Common myeloid progenitor, CD34-positive (primary cell): ENCODE measurements around the gene CD86.

Source experiments
- CTCF ChIA-PET: fragments of 350-600 bp; sonication (Branson Sonifier 250); formaldehyde crosslinking; loops from one replicate; lab custom pipeline; 2021; ENCODE audit warnings: antibody characterized with exemption; lab: Charles Lee
- POLR2A ChIA-PET: fragments of 350-600 bp; sonication (Branson Sonifier 250); formaldehyde crosslinking; loops from one replicate; lab custom pipeline; 2021; ENCODE audit warnings: antibody characterized with exemption; lab: Charles Lee
- DNase-seq, 3 donors: peaks; one replicate each; pipeline versions ENCODE4 v3.0.0 to v3.0.0-alpha.2; 2013
- H3K27ac ChIP-seq, 2 experiments: 1 replicate in 1 of 2; 2 replicates in 1 of 2; pipeline ENCODE4 v1.7.0; 2013; ENCODE audit warnings: inconsistent platforms in 2 of 2, low read length in 2 of 2, mild to moderate bottlenecking in 2 of 2, low read depth in 1 of 2, moderate library complexity in 1 of 2; ENCODE audit not compliant: severe bottlenecking in 2 of 2, insufficient read depth in 1 of 2, poor library complexity in 1 of 2
- H3K27me3 ChIP-seq, 5 experiments: replicated peaks in 2 of 5; 1 replicate in 3 of 5; 2 replicates in 2 of 5; pipeline versions ENCODE4 v1.6.1 to v1.7.0; 2013; ENCODE audit warnings: low read length in 4 of 5, mild to moderate bottlenecking in 2 of 5, moderate library complexity in 2 of 5, inconsistent platforms in 1 of 5; ENCODE audit not compliant: insufficient read depth in 5 of 5, control insufficient read depth in 4 of 5
- H3K36me3 ChIP-seq, 4 experiments: 1 replicate in 2 of 4; 2 replicates in 2 of 4; pipeline versions ENCODE4 v1.6.1 to v1.7.0; 2013; ENCODE audit warnings: low read length in 3 of 4, control low read depth in 1 of 4, mild to moderate bottlenecking in 1 of 4; ENCODE audit not compliant: control insufficient read depth in 4 of 4, insufficient read depth in 4 of 4
- H3K4me1 ChIP-seq, 4 experiments: 1 replicate in 3 of 4; 2 replicates in 1 of 4; pipeline versions ENCODE4 v1.6.1 to v1.7.1; 2013; ENCODE audit warnings: low read length in 3 of 4, mild to moderate bottlenecking in 3 of 4, control low read depth in 1 of 4, inconsistent platforms in 1 of 4, moderate library complexity in 1 of 4; ENCODE audit not compliant: control insufficient read depth in 4 of 4, insufficient read depth in 4 of 4; ENCODE audit errors: control extremely low read depth in 1 of 4
- H3K4me3 ChIP-seq, 7 experiments: 1 replicate in 4 of 7; 2 replicates in 3 of 7; pipeline versions ENCODE4 v1.5.1 to v1.7.0; 2013; ENCODE audit warnings: mild to moderate bottlenecking in 7 of 7, low read length in 6 of 7, moderate library complexity in 6 of 7, inconsistent platforms in 2 of 7, low read depth in 2 of 7, control low read depth in 1 of 7; ENCODE audit not compliant: insufficient read depth in 4 of 7, control insufficient read depth in 1 of 7; ENCODE audit errors: extremely low read depth in 1 of 7
- H3K9me3 ChIP-seq, 5 experiments: 1 replicate in 4 of 5; 2 replicates in 1 of 5; pipeline versions ENCODE4 v1.6.1 to v1.7.1; 2013; ENCODE audit warnings: low read length in 4 of 5, mild to moderate bottlenecking in 2 of 5, inconsistent platforms in 1 of 5, low read depth in 1 of 5, moderate library complexity in 1 of 5; ENCODE audit not compliant: control insufficient read depth in 4 of 5, insufficient read depth in 2 of 5; ENCODE audit errors: control extremely low read depth in 1 of 5
- WGBS: methylation state at CpG from one replicate; pipeline ENCODE4 v1.1.5; 2013; ENCODE audit not compliant: insufficient coverage; 5-methylcytosine and 5-hydroxymethylcytosine counted together

Gene CD86

GRCh38 chr3:122085673-122086072, 30.5 kb downstream of the CD86 start:
- peaks cover 2 to 28% (median 10%) of the 10 kb centered on the region in 4 experiments for H3K4me1 ChIP-seq
- no peak overlapping the region for H3K27ac ChIP-seq
- ChIA-PET POLR2A (no interaction called here), CTCF (interaction anchor here (1.4 kb wide), 1 partner anchor 178 kb away, joined by 3 read pairs; no protein-coding TSS in a partner anchor)
- H3K27me3 ChIP-seq = no peaks in the 10 kb centered on the region
- peak; percentile 14 to 56 (median 48) for DNase-seq
- H3K9me3 ChIP-seq = no peaks in the 10 kb centered on the region
- no peaks in the 10 kb centered on the region for H3K36me3 ChIP-seq
- 79% methylated on average over 3 of the region's 6 CpGs for WGBS
- no peak overlapping the region for H3K4me3 ChIP-seq

- H3K27ac ChIP-seq = no peak overlapping the region
- H3K9me3 ChIP-seq = no peaks in the 10 kb centered on the region
- no peak for DNase-seq
- H3K27me3 ChIP-seq = no peaks in the 10 kb centered on the region
- H3K4me1 ChIP-seq = peaks cover 2 to 41% (median 15%) of the 10 kb centered on the region in 4 experiments
- CTCF ChIA-PET = interaction anchor here (1.3 to 1.4 kb wide), 2 partner anchors 11 to 22 kb away, joined by 4 to 5 read pairs; no protein-coding TSS in a partner anchor
- POLR2A ChIA-PET = no interaction called here
- WGBS = no CpG with 5 or more reads among the region's 3 CpGs
- no peaks in the 10 kb centered on the region for H3K36me3 ChIP-seq
- H3K4me3 ChIP-seq = no peak overlapping the region
These were observed 33.4 kb downstream of the CD86 start for GRCh38 chr3:122088531-122088930.

GRCh38 chr3:122091602-122092295, 36.6 kb downstream of the CD86 start:
- POLR2A ChIA-PET = no interaction called here

GRCh38 chr3:122092460-122093165, 37.5 kb downstream of the CD86 start:
- DNase-seq = peak; percentile 17 to 49 (median 41)
- no CpG with 5 or more reads among the region's 2 CpGs for WGBS
- CTCF ChIA-PET = interaction anchor here (0.6 to 1.5 kb wide), 3 partner anchors 10 to 26 kb away, joined by 3 read pairs; no protein-coding TSS in a partner anchor
- no peaks in the 10 kb centered on the region for H3K27me3 ChIP-seq
- no peaks in the 10 kb centered on the region for H3K9me3 ChIP-seq
- peaks cover 0 to 16% (median 5%) of the 10 kb centered on the region in 4 experiments for H3K4me1 ChIP-seq
- H3K36me3 ChIP-seq = no peaks in the 10 kb centered on the region
- H3K4me3 ChIP-seq = no peak overlapping the region
- H3K27ac ChIP-seq = no peak overlapping the region
- POLR2A ChIA-PET = no interaction called here

More at GRCh38 chr3:122091602-122092295, 36.6 kb downstream of the CD86 start:
- Histone ChIP-seq H3K9me3 (no peaks in the 10 kb centered on the region), H3K4me1 (peaks cover 0 to 18% (median 5%) of the 10 kb centered on the region in 4 experiments), H3K27me3 (no peaks in the 10 kb centered on the region), H3K4me3 (no peak overlapping the region), H3K27ac (no peak overlapping the region), H3K36me3 (no peaks in the 10 kb centered on the region)
- DNase-seq = peak in 1 of 3 donors; percentile 18
- WGBS = 58% methylated on average over 4 of the region's 4 CpGs
- CTCF ChIA-PET = interaction anchor here (0.9 to 1.5 kb wide), 3 partner anchors 11 to 26 kb away, joined by 3 read pairs; no protein-coding TSS in a partner anchor

GRCh38 chr3:122094125-122094524, 39.0 kb downstream of the CD86 start:
- Histone ChIP-seq H3K4me1 (peaks cover 0 to 13% (median 5%) of the 10 kb centered on the region in 4 experiments), H3K36me3 (no peaks in the 10 kb centered on the region), H3K4me3 (no peak overlapping the region), H3K9me3 (no peaks in the 10 kb centered on the region), H3K27ac (no peak overlapping the region), H3K27me3 (no peaks in the 10 kb centered on the region)
- ChIA-PET CTCF (interaction anchor here (0.8 to 1.4 kb wide), 2 partner anchors 9 to 12 kb away, joined by 3 to 6 read pairs; no protein-coding TSS in a partner anchor), POLR2A (no interaction called here)
- 94% methylated on average over 2 of the region's 4 CpGs for WGBS
- DNase-seq = no peak

- ChIA-PET CTCF (interaction anchor here (1.4 kb wide), 1 partner anchor 8 kb away, joined by 6 read pairs; no protein-coding TSS in a partner anchor), POLR2A (no interaction called here)
- H3K9me3 ChIP-seq = no peaks in the 10 kb centered on the region
- no peaks in the 10 kb centered on the region for H3K27me3 ChIP-seq
- no peaks in the 10 kb centered on the region for H3K36me3 ChIP-seq
- H3K4me1 ChIP-seq = peaks cover 0 to 13% (median 5%) of the 10 kb centered on the region in 4 experiments
- no peak overlapping the region for H3K27ac ChIP-seq
- no peak overlapping the region for H3K4me3 ChIP-seq
- no peak for DNase-seq
- 92% methylated on average over 2 of the region's 2 CpGs for WGBS
These were observed 39.5 kb downstream of the CD86 start for GRCh38 chr3:122094693-122095092.
